Neuronal stem cell (in vitro differentiated cells): Measurements from ENCODE around the gene GPT2.

Experiments used
- DNase-seq: peaks from one replicate; pipeline ENCODE4 v3.0.0-alpha.2; 2013; ENCODE audit warnings: low spot score
- H2AFZ ChIP-seq: one replicate; pipeline ENCODE4 v1.6.1; 2013; ENCODE audit warnings: mild to moderate bottlenecking, low read length, inconsistent platforms
- H2AK5ac ChIP-seq: 2 replicates; pipeline ENCODE4 v1.6.1; 2013; ENCODE audit warnings: low read depth, mild to moderate bottlenecking, inconsistent platforms, low read length, moderate library complexity, mixed read lengths
- H2BK120ac ChIP-seq: 2 replicates; pipeline ENCODE4 v1.6.1; 2013; ENCODE audit warnings: low read depth, mild to moderate bottlenecking, inconsistent platforms, low read length, moderate library complexity, mixed read lengths
- H2BK12ac ChIP-seq: one replicate; pipeline ENCODE4 v1.6.1; 2013; ENCODE audit warnings: low read length, inconsistent platforms
- H2BK15ac ChIP-seq: 2 replicates; pipeline ENCODE4 v1.6.1; 2013; ENCODE audit warnings: mild to moderate bottlenecking, low read length, inconsistent platforms, mixed read lengths
- H2BK5ac ChIP-seq: one replicate; pipeline ENCODE4 v1.6.1; 2013; ENCODE audit warnings: inconsistent platforms, mild to moderate bottlenecking, low read length, moderate library complexity
- H3K14ac ChIP-seq: one replicate; pipeline ENCODE4 v1.6.1; 2013; ENCODE audit warnings: low read length, inconsistent platforms
- H3K18ac ChIP-seq: 2 replicates; pipeline ENCODE4 v1.6.1; 2013; ENCODE audit warnings: low read length, inconsistent platforms
- H3K23ac ChIP-seq: 2 replicates; pipeline ENCODE4 v1.6.1; 2013; ENCODE audit warnings: low read depth, mild to moderate bottlenecking, mixed read lengths, low read length, inconsistent platforms; ENCODE audit not compliant: poor library complexity
- H3K27ac ChIP-seq: replicated peaks from 3 replicates; pipeline ENCODE4 v1.5.1; 2013; ENCODE audit warnings: low read length, inconsistent platforms
- H3K27me3 ChIP-seq, 3 experiments: 2 replicates each; pipeline ENCODE4 v1.6.1; 2013; ENCODE audit warnings: low read length in 3 of 3, mild to moderate bottlenecking in 2 of 3, inconsistent platforms in 1 of 3, low read depth in 1 of 3, mixed read lengths in 1 of 3, moderate library complexity in 1 of 3; ENCODE audit not compliant: control insufficient read depth in 3 of 3, insufficient read depth in 3 of 3
- H3K36me3 ChIP-seq, 2 donors: replicated peaks in 1 of 2; 2 replicates each; pipeline ENCODE4 v1.6.1; 2013; ENCODE audit warnings: low read length in 2 of 2; ENCODE audit not compliant: control insufficient read depth in 2 of 2, insufficient read depth in 2 of 2
- H3K4ac ChIP-seq: 2 replicates; pipeline ENCODE4 v1.6.1; 2013; ENCODE audit warnings: inconsistent platforms, mild to moderate bottlenecking, low read length, moderate library complexity
- H3K4me1 ChIP-seq, 2 donors: 1 replicate in 1 of 2; 2 replicates in 1 of 2; pipeline ENCODE4 v1.6.1; 2013; ENCODE audit warnings: low read length in 2 of 2, low read depth in 1 of 2; ENCODE audit not compliant: control insufficient read depth in 2 of 2, insufficient read depth in 1 of 2
- H3K4me2 ChIP-seq: one replicate; pipeline ENCODE4 v1.6.1; 2013; ENCODE audit warnings: mild to moderate bottlenecking, low read length, inconsistent platforms; ENCODE audit not compliant: insufficient read depth, poor library complexity, severe bottlenecking
- H3K4me3 ChIP-seq, 2 donors: 2 replicates each; pipeline ENCODE4 v1.5.1; 2013; ENCODE audit warnings: low read length in 2 of 2, mild to moderate bottlenecking in 2 of 2, inconsistent platforms in 1 of 2, moderate library complexity in 1 of 2
- H3K79me1 ChIP-seq: one replicate; pipeline ENCODE4 v1.6.1; 2013; ENCODE audit warnings: low read depth, mild to moderate bottlenecking, inconsistent platforms, low read length, moderate library complexity
- H3K9ac ChIP-seq: one replicate; pipeline ENCODE4 v1.6.1; 2013; ENCODE audit warnings: mild to moderate bottlenecking, low read depth, low read length, inconsistent platforms; ENCODE audit not compliant: poor library complexity
- H3K9me3 ChIP-seq, 2 donors: replicated peaks in 1 of 2; 2 replicates each; pipeline versions ENCODE3 to v1.6.1; 2013; ENCODE audit warnings: low read length in 2 of 2, mild to moderate bottlenecking in 2 of 2, inconsistent platforms in 1 of 2, low read depth in 1 of 2, mixed read lengths in 1 of 2, moderate library complexity in 1 of 2; ENCODE audit not compliant: control insufficient read depth in 2 of 2, insufficient read depth in 1 of 2
- H4K8ac ChIP-seq: one replicate; pipeline ENCODE4 v1.6.1; 2013; ENCODE audit warnings: low read depth, mild to moderate bottlenecking, inconsistent platforms, low read length, moderate library complexity
- H4K91ac ChIP-seq: one replicate; pipeline ENCODE4 v1.6.1; 2013; ENCODE audit warnings: low read length, low read depth, mild to moderate bottlenecking, inconsistent platforms; ENCODE audit not compliant: poor library complexity
- WGBS, 2 donors: extraction: QIAGEN DNeasy Blood & Tissue Kit; methylation state at CpG; one replicate each; pipeline ENCODE4 v1.1.7; 2013; ENCODE audit warnings: missing lambda C conversion rate in 2 of 2, mixed read lengths in 1 of 2; ENCODE audit not compliant: insufficient read length in 2 of 2, insufficient replicate concordance in 1 of 2; ENCODE audit errors: extremely low coverage in 2 of 2; 5-methylcytosine and 5-hydroxymethylcytosine counted together

GPT2 gene

DNA sequence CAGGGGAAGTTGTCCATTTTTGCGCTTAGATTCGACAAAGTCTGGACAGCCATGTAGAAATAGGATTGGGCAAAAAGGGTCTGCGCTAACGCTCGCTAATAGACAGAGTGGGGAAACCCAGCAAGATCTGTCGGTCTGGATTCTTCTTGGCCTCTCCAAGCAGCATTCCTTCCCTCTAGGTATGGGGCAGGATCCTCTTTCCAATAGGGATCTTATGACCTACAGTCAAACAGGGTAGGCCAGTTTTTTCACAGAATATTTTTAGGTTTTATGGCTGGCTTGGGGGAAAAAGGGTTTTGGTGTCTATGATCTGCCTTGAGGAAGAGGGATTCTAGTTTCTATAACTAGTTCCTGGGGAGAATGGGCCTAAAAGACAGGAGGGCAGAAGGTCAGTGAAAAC, 26.0 kb upstream of the GPT2 start:
- H3K27me3 ChIP-seq = peaks cover 0 to 12% (median 0%) of the 10 kb centered on the region in 3 experiments
- H3K4me1 ChIP-seq = peaks cover 0 to 4% of the 10 kb centered on the region in 2 donors
- H3K36me3 ChIP-seq = no peaks in the 10 kb centered on the region
- H3K23ac ChIP-seq = no peak overlapping the region
- no peak overlapping the region for H3K18ac ChIP-seq
- H3K4ac ChIP-seq = no peak overlapping the region
- H3K14ac ChIP-seq = no peak overlapping the region
- H3K27ac ChIP-seq = no peak overlapping the region
- no peaks in the 10 kb centered on the region for H3K9me3 ChIP-seq
- no peak overlapping the region for H4K8ac ChIP-seq
- H3K4me3 ChIP-seq = no peak overlapping the region
- no CpG with 5 or more reads among the region's 6 CpGs for WGBS, 2 donors
- H3K79me1 ChIP-seq = no peaks in the 10 kb centered on the region
- H2AK5ac ChIP-seq = no peak overlapping the region
- no peak overlapping the region for H4K91ac ChIP-seq
- no peak overlapping the region for H2BK15ac ChIP-seq
- no peak for DNase-seq
- H2BK5ac ChIP-seq = no peak overlapping the region
- no peak overlapping the region for H2BK12ac ChIP-seq
- no peak overlapping the region for H2AFZ ChIP-seq
- no peak overlapping the region for H3K4me2 ChIP-seq
- H3K9ac ChIP-seq = no peak overlapping the region
- no peak overlapping the region for H2BK120ac ChIP-seq

DNA sequence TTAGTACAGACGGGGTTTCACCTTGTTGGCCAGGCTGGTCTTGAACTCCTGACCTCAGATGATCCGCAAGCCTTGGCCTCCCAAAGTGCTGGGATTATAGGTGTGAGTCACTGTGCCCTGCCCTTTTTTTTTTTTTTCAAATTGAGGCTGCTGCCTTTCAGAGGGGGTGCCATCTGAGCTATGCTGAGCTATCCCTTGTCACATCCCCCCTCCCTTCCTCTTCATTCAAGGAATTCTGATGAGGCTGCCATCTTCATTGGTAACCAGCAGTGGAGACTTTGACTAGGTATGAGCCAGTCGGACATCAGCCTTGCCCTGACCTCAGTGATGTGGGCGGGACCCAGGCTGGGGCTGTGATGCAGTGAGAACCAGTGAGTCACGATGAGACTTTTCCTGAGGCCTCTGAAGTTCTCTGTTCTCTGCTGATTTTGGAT, 24.4 kb upstream of the GPT2 start:
- Histone ChIP-seq H3K27me3 (peaks cover 0 to 12% (median 0%) of the 10 kb centered on the region in 3 experiments), H2AK5ac (no peak overlapping the region), H3K18ac (no peak overlapping the region), H2BK15ac (no peak overlapping the region), H2BK5ac (no peak overlapping the region), H3K36me3 (no peaks in the 10 kb centered on the region), H3K4me1 (no peaks in the 10 kb centered on the region), H3K9me3 (no peaks in the 10 kb centered on the region), H3K14ac (no peak overlapping the region), H3K9ac (no peak overlapping the region), H4K8ac (no peak overlapping the region), H3K4ac (no peak overlapping the region), H2BK12ac (no peak overlapping the region), H2BK120ac (no peak overlapping the region), H3K23ac (no peak overlapping the region), H4K91ac (no peak overlapping the region), H3K79me1 (no peaks in the 10 kb centered on the region), H2AFZ (no peak overlapping the region), H3K27ac (no peak overlapping the region), H3K4me2 (no peak overlapping the region), H3K4me3 (no peak overlapping the region)
- no CpG with 5 or more reads among the region's 5 CpGs for WGBS, 2 donors
- no peak for DNase-seq

DNA sequence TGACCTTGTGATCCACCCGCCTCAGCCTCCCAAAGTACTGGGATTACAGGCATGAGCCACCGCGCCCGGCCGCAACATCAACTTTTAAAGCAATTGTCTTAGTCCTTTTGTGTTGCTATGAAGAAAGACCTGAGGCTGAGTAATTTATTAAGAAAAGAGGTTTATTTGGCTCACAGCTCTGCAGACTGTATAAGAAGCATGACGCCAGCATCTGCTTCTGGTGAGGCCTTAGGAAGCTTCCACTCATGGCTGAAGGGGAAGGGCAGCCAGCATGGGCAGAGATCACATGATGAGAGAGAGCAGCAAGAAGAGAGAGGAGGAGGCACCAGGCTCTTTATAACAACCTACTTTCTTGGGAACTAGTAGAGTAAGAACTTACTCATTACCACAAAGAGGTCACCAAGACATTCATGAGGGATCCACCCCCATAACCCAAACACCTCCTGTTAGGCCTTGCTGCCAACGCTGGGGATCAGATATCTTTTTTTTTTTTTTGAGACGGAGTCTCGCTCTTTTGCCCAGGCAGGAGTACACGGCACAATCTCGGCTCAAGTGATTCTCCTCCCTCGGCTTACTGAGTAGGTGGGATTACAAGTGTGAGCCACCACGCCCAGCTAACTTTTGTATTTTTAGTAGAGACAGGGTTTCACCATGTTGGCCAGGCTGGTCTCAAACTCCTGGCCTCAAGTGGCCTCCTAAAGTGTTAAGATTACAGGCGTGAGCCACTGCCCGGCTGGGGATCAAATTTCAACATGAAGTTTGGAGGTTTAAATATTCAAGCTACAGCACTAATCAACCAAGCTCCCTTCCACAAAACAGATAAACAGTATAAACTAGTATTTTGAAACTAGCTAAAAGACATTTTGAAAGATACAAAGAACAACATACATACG, 21.4 kb upstream of the GPT2 start:
- Histone ChIP-seq H3K4me3 (no peak overlapping the region), H3K36me3 (no peaks in the 10 kb centered on the region), H3K27ac (no peak overlapping the region), H2AK5ac (no peak overlapping the region), H4K8ac (no peak overlapping the region), H3K27me3 (no peaks in the 10 kb centered on the region), H3K9ac (no peak overlapping the region), H2AFZ (no peak overlapping the region), H3K18ac (no peak overlapping the region), H3K9me3 (no peaks in the 10 kb centered on the region), H2BK12ac (no peak overlapping the region), H3K4me1 (no peaks in the 10 kb centered on the region), H3K4ac (no peak overlapping the region), H3K23ac (no peak overlapping the region), H2BK120ac (no peak overlapping the region), H3K4me2 (no peak overlapping the region), H2BK15ac (no peak overlapping the region), H2BK5ac (no peak overlapping the region), H3K79me1 (no peaks in the 10 kb centered on the region), H4K91ac (no peak overlapping the region), H3K14ac (no peak overlapping the region)
- DNase-seq = no peak
- no CpG with 5 or more reads among the region's 16 CpGs for WGBS, 2 donors

DNA sequence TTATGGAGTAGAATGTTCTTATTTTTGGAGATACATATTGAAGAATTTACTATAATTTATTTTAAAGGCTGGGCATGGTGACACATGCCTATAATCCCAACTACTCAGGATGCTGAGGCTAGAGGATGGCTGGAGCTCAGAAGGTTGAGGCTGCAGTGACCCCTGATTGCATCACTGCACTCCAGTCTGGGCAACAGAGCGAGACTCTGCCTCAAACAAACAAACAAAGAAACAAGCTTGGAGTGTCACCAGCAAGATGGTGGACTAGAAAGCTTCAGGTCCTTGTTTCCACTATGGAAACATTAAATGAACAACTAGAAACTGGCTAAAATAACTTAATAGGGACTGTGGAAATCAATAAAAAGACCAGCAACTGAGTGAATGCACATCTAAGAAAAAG, 17.9 kb upstream of the GPT2 start:
- Histone ChIP-seq H2BK12ac (no peak overlapping the region), H2BK5ac (no peak overlapping the region), H3K4me2 (no peak overlapping the region), H3K4ac (no peak overlapping the region), H2AFZ (no peak overlapping the region), H2BK15ac (no peak overlapping the region), H2AK5ac (no peak overlapping the region), H3K9ac (no peak overlapping the region), H3K36me3 (no peaks in the 10 kb centered on the region), H3K18ac (no peak overlapping the region), H4K8ac (no peak overlapping the region), H3K4me1 (no peaks in the 10 kb centered on the region), H3K14ac (no peak overlapping the region), H3K27ac (no peak overlapping the region), H3K4me3 (no peak overlapping the region), H4K91ac (no peak overlapping the region), H3K23ac (no peak overlapping the region), H3K79me1 (no peaks in the 10 kb centered on the region), H3K9me3 (no peaks in the 10 kb centered on the region), H2BK120ac (no peak overlapping the region), H3K27me3 (no peaks in the 10 kb centered on the region)
- no CpG with 5 or more reads among the region's 1 CpG for WGBS, 2 donors
- DNase-seq = no peak
